Measurements from ENCODE around the gene MKNK1. TPM values are rescaled to one million over a fixed set of nuclear protein-coding genes. Genes with fewer than 3 reads are reported as not detected.
A peak's percentile ranks its signal among the peaks of the same experiment; 100 is the strongest.

The MKNK1 gene
- total and polyA plus RNA-seq, 2 of the 8 experiments (the other 6 are each of a cell fraction or from before 2014, with no cell fraction given): 13.9 to 21.5 TPM

DNA sequence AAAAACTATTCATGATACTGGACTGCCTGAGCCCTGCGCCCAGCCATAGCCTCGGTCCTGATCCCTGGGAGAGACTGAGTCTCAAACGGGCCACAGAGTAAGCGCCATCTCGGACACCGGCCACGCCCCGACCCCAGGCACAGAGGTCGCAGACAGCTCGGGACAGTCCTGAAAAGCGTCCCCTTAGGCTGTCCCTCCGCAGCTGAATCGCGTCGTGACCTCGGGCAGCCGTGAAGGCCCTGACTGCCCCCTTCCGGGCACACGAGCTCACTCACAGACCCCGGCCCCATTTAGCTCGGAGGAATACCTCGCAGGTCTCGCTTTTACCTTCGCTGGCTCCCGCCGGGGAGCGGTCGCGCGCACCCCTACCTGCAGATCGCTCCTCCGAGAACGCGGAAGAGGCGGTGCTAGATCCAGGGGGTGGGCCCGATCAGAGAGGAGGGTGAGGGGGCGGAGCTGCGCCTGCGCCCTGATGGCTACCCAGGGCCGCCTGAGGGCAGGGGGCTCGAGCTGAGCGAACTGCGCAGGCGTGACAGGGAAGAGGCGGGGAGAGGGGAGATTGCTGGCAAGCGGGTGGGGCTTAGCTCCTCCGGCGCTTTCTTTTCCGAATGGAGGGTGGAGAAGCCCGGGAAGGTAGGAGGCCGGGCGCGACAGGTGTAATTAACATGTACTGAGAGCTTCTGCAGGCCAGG lies at the start of gene MKNK1 (continued):
- TF ChIP-seq CHD2 (IDR thresholded peaks at IDR 0.05; ENCODE audit: low read length): 0 out of 2 replicates have a peak, but pooled peaks have one; percentile 26

Data from H1 (cell line).